Activated T-cell treated with anti-CD3 and anti-CD28 coated beads for 4 hours (primary cell): ENCODE data around the gene GIMAP6.
"Not testable (repeated sequence)": the region's sequence is repeated elsewhere in the genome, so short reads cannot be mapped to it uniquely, and the experiment has no call there.

Source experiments
- DNase-seq: peaks from one replicate; pipeline ENCODE4 v3.0.0-alpha.2; 2020

Gene GIMAP6

GRCh38 chr7:150579979-150580637, 52.1 kb downstream of the GIMAP6 start:
- not testable (repeated sequence) for DNase-seq
